Liver (tissue), 9 donors: ENCODE results near the gene VN1R2. TPM values are rescaled to one million over a fixed set of nuclear protein-coding genes. Genes with fewer than 3 reads are reported as not detected.

Source experiments
- DNase-seq: peaks from one replicate; pipeline ENCODE4 v3.0.0-alpha.2; 2017; ENCODE audit warnings: low spot score
- H3K27ac ChIP-seq, 2 donors: one replicate each; pipeline ENCODE4 v1.7.0; 2013; ENCODE audit warnings: inconsistent platforms in 2 of 2, low read length in 2 of 2, control low read depth in 1 of 2, low read depth in 1 of 2, mild to moderate bottlenecking in 1 of 2
- H3K27me3 ChIP-seq, 4 donors: one replicate each; pipeline versions ENCODE4 v1.6.1 to v1.7.0; 2013; ENCODE audit warnings: low read length in 3 of 4, inconsistent platforms in 1 of 4, mild to moderate bottlenecking in 1 of 4, moderate library complexity in 1 of 4; ENCODE audit not compliant: control insufficient read depth in 4 of 4, insufficient read depth in 4 of 4
- H3K36me3 ChIP-seq, 4 donors: one replicate each; pipeline versions ENCODE4 v1.6.1 to v1.7.0; 2013; ENCODE audit warnings: low read length in 3 of 4, mild to moderate bottlenecking in 3 of 4, low read depth in 1 of 4, moderate library complexity in 1 of 4; ENCODE audit not compliant: control insufficient read depth in 4 of 4, insufficient read depth in 3 of 4
- H3K4me1 ChIP-seq, 4 donors: one replicate each; pipeline versions ENCODE4 v1.6.1 to v1.7.0; 2013; ENCODE audit warnings: low read length in 3 of 4, mild to moderate bottlenecking in 3 of 4, moderate library complexity in 1 of 4; ENCODE audit not compliant: control insufficient read depth in 4 of 4, insufficient read depth in 4 of 4
- H3K4me3 ChIP-seq, 3 donors: one replicate each; pipeline versions ENCODE4 v1.6.1 to v1.7.0; 2013; ENCODE audit warnings: low read length in 3 of 3, control low read depth in 1 of 3, low read depth in 1 of 3, mild to moderate bottlenecking in 1 of 3
- H3K9ac ChIP-seq, 2 donors: one replicate each; pipeline ENCODE4 v1.7.0; 2013; ENCODE audit warnings: low read length in 2 of 2, mild to moderate bottlenecking in 2 of 2, moderate library complexity in 2 of 2, control low read depth in 1 of 2, low read depth in 1 of 2
- H3K9me3 ChIP-seq, 4 donors: one replicate each; pipeline versions ENCODE4 v1.6.1 to v1.7.0; 2013; ENCODE audit warnings: low read length in 3 of 4; ENCODE audit not compliant: control insufficient read depth in 4 of 4
- FOXA2 ChIP-seq: IDR thresholded peaks from 2 replicates; pipeline ENCODE4 v1.6.1; 2016; ENCODE audit warnings: antibody characterized with exemption
- HNF4G ChIP-seq: IDR thresholded peaks from 2 replicates; pipeline ENCODE4 v1.6.1; 2016; ENCODE audit warnings: antibody characterized with exemption
- NR2F2 ChIP-seq: IDR thresholded peaks from 2 replicates; pipeline ENCODE4 v1.6.1; 2016; ENCODE audit warnings: antibody characterized with exemption
- REST ChIP-seq: IDR thresholded peaks from 2 replicates; pipeline ENCODE4 v1.6.1; 2016; ENCODE audit warnings: antibody characterized with exemption, mild to moderate bottlenecking
- RXRA ChIP-seq, 2 donors: IDR thresholded peaks; 2 replicates each; pipeline ENCODE4 v1.6.1; 2017 to 2018; ENCODE audit warnings: antibody characterized with exemption in 2 of 2, mild to moderate bottlenecking in 1 of 2
- TAF1 ChIP-seq: conservative IDR thresholded peaks from 2 replicates; pipeline ENCODE4 v1.6.1; 2016; ENCODE audit warnings: antibody characterized with exemption, mild to moderate bottlenecking
- YY1 ChIP-seq: IDR thresholded peaks from 2 replicates; pipeline ENCODE4 v1.6.1; 2016; ENCODE audit warnings: antibody characterized with exemption, mild to moderate bottlenecking
- ZBTB33 ChIP-seq: IDR thresholded peaks from 2 replicates; pipeline ENCODE4 v1.6.1; 2016; ENCODE audit warnings: antibody characterized with exemption
- WGBS: extraction: QIAGEN DNeasy Blood & Tissue Kit; methylation state at CpG from one replicate; pipeline ENCODE4 v1.1.7; 2013; 5-methylcytosine and 5-hydroxymethylcytosine counted together
- polyA plus RNA-seq, 2 donors: library from polyadenylated mRNA; stranded (reverse) in 1 of 2; unstranded in 1 of 2; fragments of 200-250 nt in 1 of 2; fragments of >200 nt in 1 of 2; fragmentation: Nextera tagmentation in 1 of 2; extraction: Ambion mirVana in 1 of 2; gene quantifications; one replicate each; pipeline versions ENCODE4 v1.2.1 to v1.2.3, GENCODE V29; 2013 to 2015
- total RNA-seq, 2 donors: library from RNA; depleted of rRNA; stranded (reverse); fragments of >200 nt; gene quantifications; one replicate each; pipeline ENCODE4 v1.2.3, GENCODE V29; 2014
- donor health status: healthy.
- donor health status: healthy.
- donor health status: healthy.
- donor health status: healthy.
- donor health status: healthy.

VN1R2 gene
- total and polyA plus RNA-seq, 4 donors, result not detected

GRCh38 chr19:53224606-53225005 is 33.5 kb upstream of the VN1R2 start:
- peak overlapping the region in 1 of 3 donors; percentile 30 for H3K4me3 ChIP-seq
- H3K9ac ChIP-seq, result no peak overlapping the region
- peaks cover 0 to 2% (median 0%) of the 10 kb centered on the region in 4 donors for H3K27me3 ChIP-seq
- peaks cover 32 to 41% (median 32%) of the 10 kb centered on the region in 4 donors for H3K9me3 ChIP-seq
- H3K36me3 ChIP-seq, result no peaks in the 10 kb centered on the region
- H3K27ac ChIP-seq, result no peak overlapping the region
- no peaks in the 10 kb centered on the region for H3K4me1 ChIP-seq
- DNase-seq, result no peak
- 95% methylated on average over 20 of the region's 20 CpGs for WGBS
- TF ChIP-seq NR2F2 (no peak), HNF4G (no peak), TAF1 (no peak), ZBTB33 (no peak), REST (no peak)

GRCh38 chr19:53237114-53237777 is 20.8 kb upstream of the VN1R2 start:
- no peaks in the 10 kb centered on the region for H3K27me3 ChIP-seq
- TF ChIP-seq YY1, result no peak
- TF ChIP-seq FOXA2, result no peak
- no peak for TF ChIP-seq TAF1
- TF ChIP-seq HNF4G, result no peak
- no peak for TF ChIP-seq REST
- no peak for TF ChIP-seq RXRA (IDR thresholded peaks at IDR 0.05)
- H3K36me3 ChIP-seq, result peaks cover 0 to 7% (median 2%) of the 10 kb centered on the region in 4 donors

More at GRCh38 chr19:53237114-53237777, 20.8 kb upstream of the VN1R2 start:
- no peak overlapping the region for H3K9ac ChIP-seq
- H3K27ac ChIP-seq, result no peak overlapping the region
- peaks cover 40 to 69% (median 55%) of the 10 kb centered on the region in 4 donors for H3K9me3 ChIP-seq
- H3K4me3 ChIP-seq, result peak overlapping the region in 2 of 3 donors; percentile 32 to 59
- DNase-seq, result no peak
- WGBS, result 91% methylated on average over 4 of the region's 4 CpGs
- H3K4me1 ChIP-seq, result no peaks in the 10 kb centered on the region
